T follicular helper cell (primary cell): ENCODE data around the gene ZSWIM9.
"Not testable (repeated sequence)": the region's sequence is repeated elsewhere in the genome, so short reads cannot be mapped to it uniquely, and the experiment has no call there.

ENCODE experiments used
- DNase-seq: peaks from one replicate; pipeline ENCODE4 v3.0.0-alpha.2; 2020; ENCODE audit warnings: low read depth

Gene ZSWIM9

GRCh38 chr19:48213959-48214358, 43.5 kb downstream of the ZSWIM9 start:
- DNase-seq = no peak

GRCh38 chr19:48216933-48217332, 46.5 kb downstream of the ZSWIM9 start:
- no peak for DNase-seq

GRCh38 chr19:48218997-48219396, 48.5 kb downstream of the ZSWIM9 start:
- DNase-seq = no peak

GRCh38 chr19:48220784-48221183, 50.3 kb downstream of the ZSWIM9 start:
- DNase-seq = not testable (repeated sequence)

GRCh38 chr19:48221628-48222027, 51.1 kb downstream of the ZSWIM9 start:
- no peak for DNase-seq

- no peak for DNase-seq
Measured at GRCh38 chr19:48230555-48231129, 60.2 kb downstream of the ZSWIM9 start.

- no peak for DNase-seq
Measured at GRCh38 chr19:48237057-48237456, 66.6 kb downstream of the ZSWIM9 start.

GRCh38 chr19:48239120-48239519, 68.6 kb downstream of the ZSWIM9 start:
- no peak for DNase-seq

GRCh38 chr19:48239582-48240141, 69.2 kb downstream of the ZSWIM9 start:
- no peak for DNase-seq

- DNase-seq = not testable (repeated sequence)
Measured at GRCh38 chr19:48241771-48242170, 71.3 kb downstream of the ZSWIM9 start.

GRCh38 chr19:48244281-48244680, 73.8 kb downstream of the ZSWIM9 start:
- DNase-seq = peak; percentile 20

GRCh38 chr19:48246101-48246500, 75.6 kb downstream of the ZSWIM9 start:
- no peak for DNase-seq

- no peak for DNase-seq
Measured at GRCh38 chr19:48247212-48247611, 76.7 kb downstream of the ZSWIM9 start.
